Lower lobe of right lung (tissue), 2 donors: Measurements from ENCODE around the gene ALDH7A1. TPM values are rescaled to one million over a fixed set of nuclear protein-coding genes. Genes with fewer than 3 reads are reported as not detected.

Experiments
- ATAC-seq, 2 donors: fragments of 200-7000 bp; cut with Tn5 transposase; one replicate each; pipeline ENCODE4 v1.9.1; 2020 to 2022; ENCODE audit warnings: mild to moderate bottlenecking in 2 of 2, moderate library complexity in 2 of 2
- DNase-seq: peaks from one replicate; pipeline ENCODE4 v3.0.0-alpha.2; 2020
- H3K27ac ChIP-seq: fragments of 200-600 bp; one replicate; pipeline ENCODE4 v1.8.0; 2022
- H3K27me3 ChIP-seq: fragments of 200-600 bp; one replicate; pipeline ENCODE4 v1.8.0; 2022; ENCODE audit warnings: low read depth
- H3K36me3 ChIP-seq: fragments of 200-600 bp; one replicate; pipeline ENCODE4 v1.8.0; 2022; ENCODE audit warnings: mild to moderate bottlenecking
- H3K4me1 ChIP-seq: fragments of 200-600 bp; one replicate; pipeline ENCODE4 v1.8.0; 2022
- H3K4me3 ChIP-seq: fragments of 200-600 bp; one replicate; pipeline ENCODE4 v1.8.0; 2022; ENCODE audit warnings: mild to moderate bottlenecking
- H3K9me3 ChIP-seq: fragments of 200-600 bp; one replicate; pipeline ENCODE4 v1.8.0; 2022
- intact Hi-C: fragments of 100-400 bp; cut with DNase I; formaldehyde crosslinking; loops from one replicate; pipeline ENCODE4 v1.11.0; 2022
- total RNA-seq: library from RNA; stranded (reverse); fragmentation: NEBNext Ultra II Directional; extraction: Animal tissue kit (Norgen Biotek cat#: 25700); gene quantifications from one replicate; pipeline ENCODE4 v1.2.1, GENCODE V29; 2021
- TF ChIP-seq, protein P1 (sequence below): fragments of 200-600 bp; IDR thresholded peaks from one replicate; pipeline ENCODE4 v1.8.0; 2022; ENCODE audit warnings: antibody characterized with exemption, mild to moderate bottlenecking
- donor health status: DM: no; HTN: yes; CAD: no; lungs with severe emphysema.

Gene ALDH7A1
- total RNA-seq, 1 donor from 2014 or later: 23.7 TPM

DNA sequence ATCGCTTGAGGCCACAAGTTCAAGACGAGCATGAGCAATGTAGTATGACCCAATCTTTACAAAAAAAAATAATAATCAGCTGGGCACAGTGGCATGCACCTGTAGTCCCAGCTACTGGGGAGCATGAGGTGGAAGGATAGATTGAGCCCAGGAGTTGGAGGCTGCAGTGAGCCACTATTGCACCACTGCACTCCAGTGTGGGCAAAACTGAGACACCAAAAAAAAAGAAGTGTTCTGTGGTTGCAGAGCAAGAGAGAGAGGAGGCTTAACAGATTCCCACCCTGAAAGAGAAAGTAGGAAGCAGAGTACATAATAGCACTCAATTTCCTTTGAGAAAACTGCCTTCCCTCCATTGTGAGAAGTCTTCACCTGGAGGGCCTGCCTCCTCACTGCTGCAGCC is 52.6 kb downstream of the ALDH7A1 start:
- DNase-seq: no peak
- intact Hi-C loops: no loop called here
- H3K27me3 ChIP-seq: no peaks in the 10 kb centered on the region
- ATAC-seq: no peak
- H3K4me1 ChIP-seq: peaks cover 9% of the 10 kb centered on the region
- no peak overlapping the region for H3K27ac ChIP-seq
- peaks cover 14% of the 10 kb centered on the region for H3K36me3 ChIP-seq
- H3K9me3 ChIP-seq: no peaks in the 10 kb centered on the region
- TF ChIP-seq, protein P1, sequence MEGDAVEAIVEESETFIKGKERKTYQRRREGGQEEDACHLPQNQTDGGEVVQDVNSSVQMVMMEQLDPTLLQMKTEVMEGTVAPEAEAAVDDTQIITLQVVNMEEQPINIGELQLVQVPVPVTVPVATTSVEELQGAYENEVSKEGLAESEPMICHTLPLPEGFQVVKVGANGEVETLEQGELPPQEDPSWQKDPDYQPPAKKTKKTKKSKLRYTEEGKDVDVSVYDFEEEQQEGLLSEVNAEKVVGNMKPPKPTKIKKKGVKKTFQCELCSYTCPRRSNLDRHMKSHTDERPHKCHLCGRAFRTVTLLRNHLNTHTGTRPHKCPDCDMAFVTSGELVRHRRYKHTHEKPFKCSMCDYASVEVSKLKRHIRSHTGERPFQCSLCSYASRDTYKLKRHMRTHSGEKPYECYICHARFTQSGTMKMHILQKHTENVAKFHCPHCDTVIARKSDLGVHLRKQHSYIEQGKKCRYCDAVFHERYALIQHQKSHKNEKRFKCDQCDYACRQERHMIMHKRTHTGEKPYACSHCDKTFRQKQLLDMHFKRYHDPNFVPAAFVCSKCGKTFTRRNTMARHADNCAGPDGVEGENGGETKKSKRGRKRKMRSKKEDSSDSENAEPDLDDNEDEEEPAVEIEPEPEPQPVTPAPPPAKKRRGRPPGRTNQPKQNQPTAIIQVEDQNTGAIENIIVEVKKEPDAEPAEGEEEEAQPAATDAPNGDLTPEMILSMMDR: no peak
- H3K4me3 ChIP-seq: no peak overlapping the region

DNA sequence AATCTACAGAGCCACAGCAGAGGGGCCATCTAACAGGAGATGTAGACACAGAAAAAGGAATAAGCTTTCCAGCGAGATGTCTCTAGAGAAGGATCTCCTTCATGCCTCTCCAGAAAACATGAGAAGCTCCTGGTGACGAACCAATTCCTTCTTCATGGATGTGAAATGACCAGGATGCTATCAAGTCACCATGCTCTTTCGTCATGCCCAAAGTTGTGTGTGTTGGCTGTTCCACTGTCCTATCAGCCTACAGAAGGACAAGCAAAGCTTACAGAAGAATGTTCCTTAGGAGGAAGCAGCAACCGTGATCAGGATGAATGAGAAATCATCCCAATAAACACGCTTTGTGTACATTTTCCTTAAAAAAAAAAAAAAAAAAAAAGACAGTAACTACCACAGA is 54.4 kb downstream of the ALDH7A1 start:
- no peak for DNase-seq
- peaks cover 8% of the 10 kb centered on the region for H3K36me3 ChIP-seq
- ATAC-seq: no peak
- no peaks in the 10 kb centered on the region for H3K9me3 ChIP-seq
- intact Hi-C loops: no loop called here
- no peak overlapping the region for H3K27ac ChIP-seq
- H3K4me3 ChIP-seq: no peak overlapping the region
- TF ChIP-seq, protein P1: no peak
- H3K27me3 ChIP-seq: no peaks in the 10 kb centered on the region
- H3K4me1 ChIP-seq: peaks cover 22% of the 10 kb centered on the region

DNA sequence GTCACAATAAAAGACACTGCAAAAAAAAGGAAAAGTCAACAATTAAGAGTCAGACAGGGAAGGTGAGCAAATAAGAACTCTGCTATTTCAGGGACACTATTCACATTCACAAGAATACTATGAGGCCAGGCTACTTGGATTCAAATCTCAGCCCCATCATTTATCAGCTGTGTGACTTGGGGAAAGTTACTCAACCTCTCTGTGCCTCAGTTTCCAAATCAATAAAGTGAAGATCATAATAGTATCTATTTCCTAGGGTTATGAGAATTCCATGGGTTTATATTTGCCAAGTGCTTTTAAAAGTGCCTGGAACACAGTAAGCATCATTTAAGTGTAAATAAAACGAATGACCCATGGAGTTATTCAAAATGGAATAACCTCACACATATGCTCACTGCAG is 56.4 kb downstream of the ALDH7A1 start:
- TF ChIP-seq, protein P1: no peak
- Histone ChIP-seq H3K4me3 (no peak overlapping the region), H3K27me3 (no peaks in the 10 kb centered on the region), H3K27ac (no peak overlapping the region), H3K4me1 (peaks cover 22% of the 10 kb centered on the region), H3K9me3 (no peaks in the 10 kb centered on the region), H3K36me3 (no peaks in the 10 kb centered on the region)
- intact Hi-C loops: loop anchor here (10.0 kb wide), 1 partner anchor 184 kb away; no protein-coding TSS in a partner anchor
- ATAC-seq (no peak), DNase-seq (no peak)

DNA sequence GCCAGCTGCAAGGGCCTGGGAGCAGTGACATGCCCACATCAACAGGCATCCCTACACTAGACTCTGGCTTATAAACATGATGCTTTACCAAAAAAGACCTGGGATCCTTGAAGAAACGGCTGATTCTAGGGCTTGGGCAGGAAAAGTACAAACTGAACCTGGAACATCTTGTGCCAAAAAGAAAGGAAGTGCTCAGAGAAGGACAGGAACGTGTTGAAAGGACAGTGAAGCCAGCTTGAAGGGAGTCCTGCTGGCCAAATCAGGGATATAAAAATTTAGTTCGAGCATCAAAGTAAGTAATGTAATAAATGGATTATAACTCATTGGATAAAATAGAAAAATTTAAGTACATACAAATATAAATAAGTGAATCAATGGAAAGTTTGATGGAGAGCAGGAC is 58.1 kb downstream of the ALDH7A1 start:
- Histone ChIP-seq H3K4me1 (peaks cover 22% of the 10 kb centered on the region), H3K27me3 (no peaks in the 10 kb centered on the region), H3K4me3 (no peak overlapping the region), H3K27ac (no peak overlapping the region), H3K36me3 (no peaks in the 10 kb centered on the region), H3K9me3 (no peaks in the 10 kb centered on the region)
- DNase-seq: no peak
- TF ChIP-seq, protein P1: no peak
- intact Hi-C loops: loop anchor here (10.0 kb wide), 1 partner anchor 182 kb away; no protein-coding TSS in a partner anchor
- ATAC-seq: no peak

DNA sequence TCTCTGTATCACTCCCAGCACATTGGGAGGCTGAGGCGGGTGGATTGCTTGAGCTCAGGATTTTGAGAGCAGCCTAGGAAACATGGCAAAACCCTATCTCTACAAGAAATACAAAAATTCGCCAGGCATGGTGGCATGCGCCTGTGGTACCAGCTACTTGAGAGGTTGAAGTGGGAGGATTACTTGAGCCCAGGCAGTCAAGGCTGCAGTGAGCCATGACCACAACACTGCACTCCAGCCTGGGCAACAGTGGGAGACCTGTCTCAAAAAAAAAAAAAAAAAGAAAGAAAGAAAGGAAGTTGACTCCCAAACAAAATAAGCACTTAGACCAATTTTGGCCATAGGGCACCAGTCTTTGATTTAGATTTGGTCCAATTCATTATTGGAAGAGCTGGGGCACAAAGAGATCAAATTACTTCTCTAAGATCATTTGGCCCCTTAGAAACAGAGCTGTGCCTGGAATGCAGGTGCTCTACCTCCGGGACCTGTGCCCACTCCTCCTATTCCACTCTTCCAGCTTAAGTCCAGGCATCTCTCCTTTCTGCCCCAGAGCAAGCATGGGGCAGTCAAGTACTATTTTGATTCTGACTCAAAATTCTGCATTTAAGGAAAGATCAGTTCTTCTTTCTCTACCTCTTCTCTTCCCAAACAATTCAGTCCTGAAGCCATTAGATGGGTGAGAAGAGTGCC is 59.0 kb downstream of the ALDH7A1 start:
- H3K36me3 ChIP-seq: no peaks in the 10 kb centered on the region
- H3K27me3 ChIP-seq: no peaks in the 10 kb centered on the region
- intact Hi-C loops: loop anchor here (10.0 kb wide), 1 partner anchor 181 kb away; no protein-coding TSS in a partner anchor
- peaks cover 22% of the 10 kb centered on the region for H3K4me1 ChIP-seq
- TF ChIP-seq, protein P1: no peak
- no peak for ATAC-seq
- no peak overlapping the region for H3K4me3 ChIP-seq
- no peak for DNase-seq
- H3K27ac ChIP-seq: no peak overlapping the region
- H3K9me3 ChIP-seq: no peaks in the 10 kb centered on the region
